Articular chondrocyte of knee joint (primary cell): ENCODE results near the gene ORC1. TPM values are rescaled to one million over a fixed set of nuclear protein-coding genes. Genes with fewer than 3 reads are reported as not detected.

Source experiments
- total RNA-seq: library from RNA; depleted of rRNA; stranded (reverse); fragments of >200 nt; gene quantifications from 2 replicates; pipeline ENCODE4 v1.2.3, GENCODE V29; 2012

Gene ORC1
- 2.4 and 3.7 TPM in 2 replicates for total RNA-seq

DNA sequence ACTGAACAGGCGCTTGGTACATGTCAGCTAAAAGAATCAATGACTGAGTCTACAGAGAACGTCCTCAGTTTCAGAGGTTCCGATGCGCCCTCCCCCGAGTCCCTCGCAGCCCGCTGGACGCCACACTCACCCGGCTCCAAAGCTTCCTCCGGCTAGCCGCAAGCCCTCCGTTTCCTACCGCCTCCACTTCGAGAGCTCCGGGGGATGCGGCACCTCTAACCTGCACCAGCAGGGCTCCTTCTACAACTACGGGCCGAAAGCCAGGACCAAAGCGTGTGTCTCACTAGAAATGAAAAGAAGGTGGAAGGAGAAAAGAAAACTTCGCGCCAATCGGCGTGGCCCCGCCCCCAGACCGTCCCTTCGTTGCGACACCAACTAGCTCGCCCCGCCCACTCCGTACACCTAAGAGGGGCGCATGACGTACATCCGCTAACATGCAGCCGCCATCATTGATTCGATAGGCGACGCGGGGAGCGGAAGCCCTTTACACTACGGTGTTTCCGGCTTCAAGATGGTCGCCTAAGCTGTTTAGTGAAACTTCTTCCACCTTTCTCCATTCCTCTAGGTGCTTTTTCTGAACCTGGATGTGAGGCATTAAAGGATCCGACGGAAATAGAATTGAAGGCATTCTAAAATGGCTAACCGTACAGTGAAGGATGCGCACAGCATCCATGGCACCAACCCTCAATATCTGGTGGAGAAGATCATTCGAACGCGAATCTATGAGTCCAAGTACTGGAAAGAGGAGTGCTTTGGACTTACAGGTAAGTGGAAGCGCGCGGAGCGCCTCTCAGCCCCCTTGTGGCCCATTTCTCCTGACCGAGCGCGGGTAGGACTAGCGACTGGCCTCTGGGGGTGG is at the start of gene ORC1, which contains the start of gene PRPF38A:
ORC1 (minus strand) TSS at position 308 of the 859 bp plus-strand sequence. CDS start 2,200 bp downstream, outside the sequence.
PRPF38A (plus strand) TSS at position 487 of the 859 bp plus-strand sequence; CDS start at position 635, 148 bp downstream.

DNA sequence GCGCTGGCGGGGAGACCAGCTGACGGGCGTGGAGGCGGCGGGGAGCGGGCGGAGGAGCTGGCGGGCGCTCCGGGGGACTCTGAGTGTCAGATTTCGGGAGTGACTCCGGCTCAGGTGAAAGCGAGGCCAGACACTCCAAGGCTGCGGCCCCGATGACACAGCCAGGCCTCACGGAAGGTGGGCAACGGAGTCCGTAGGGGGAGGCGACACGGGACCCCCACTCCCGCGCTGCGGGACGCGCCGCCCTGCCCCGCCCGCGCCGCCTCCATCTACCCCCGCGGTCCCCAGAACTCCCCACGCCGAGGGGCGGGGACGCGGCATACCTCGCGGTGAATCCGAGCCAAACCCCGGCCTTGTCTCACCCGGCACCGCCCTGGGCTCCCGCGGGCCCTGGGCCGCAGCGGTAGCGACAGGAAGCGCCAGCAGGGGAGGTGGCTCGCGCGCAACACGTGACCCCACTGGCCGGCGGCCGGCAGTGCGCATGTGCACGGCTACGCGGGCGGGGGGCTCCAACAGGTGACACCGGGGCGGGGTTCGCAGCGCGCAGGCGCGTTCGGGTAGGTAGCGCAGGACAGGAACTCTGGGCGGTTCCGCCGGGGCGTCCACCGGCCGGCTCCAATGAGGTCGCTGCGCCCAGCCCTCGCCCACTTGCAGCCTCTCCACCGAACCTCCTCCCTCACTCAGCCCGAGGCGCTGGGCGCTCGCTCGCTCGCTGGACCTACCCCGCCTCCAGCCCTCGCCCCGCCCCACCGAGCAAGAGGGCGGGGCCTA is 38.3 kb downstream of the ORC1 start, which contains the start of gene CC2D1B:
CC2D1B (minus strand) TSS at position 460 of the 771 bp plus-strand sequence. CDS start 1,585 bp downstream, outside the sequence.

Other genes starting within 250 kb of the ORC1 start
- 28.1 and 29.5 TPM in 2 replicates for gene CC2D1B, start 38.2 kb downstream of the ORC1 start, total RNA-seq
- gene PRPF38A, start 179 bp upstream of the ORC1 start, total RNA-seq: 14.1 and 16.4 TPM in 2 replicates
- 41.8 and 57.6 TPM in 2 replicates for gene TUT4, start 148.7 kb upstream of the ORC1 start, total RNA-seq
- gene GPX7, start 197.9 kb upstream of the ORC1 start, total RNA-seq: 37.9 and 56.1 TPM in 2 replicates
- not detected in 2 replicates for gene SHISAL2A, start 228.7 kb upstream of the ORC1 start, total RNA-seq